ENCODE results near the gene SULT4A1. TPM values are rescaled to one million over a fixed set of nuclear protein-coding genes. Genes with fewer than 3 reads are reported as not detected.

SULT4A1 gene
- total and polyA plus RNA-seq, 2 of the 4 experiments (the other 2 are of a cell fraction), result 1.1 to 5.2 TPM

- Histone ChIP-seq H3K18ac (ENCODE audit: low read depth, low read length) (no peak overlapping the region), H3K36me3 (ENCODE audit: control insufficient read depth, insufficient read depth, low read length) (no peaks in the 10 kb centered on the region), H4K8ac (ENCODE audit: low read depth in 2 of 2, low read length in 2 of 2) (no peak overlapping the region), H4K91ac (ENCODE audit: insufficient read depth, low read depth, low read length) (no peak overlapping the region), H2BK15ac (ENCODE audit: low read depth, low read length) (no peak overlapping the region), H3K23ac (ENCODE audit: low read depth, low read length) (no peak overlapping the region), H3K79me1 (ENCODE audit: low read depth in 1 of 2, low read length in 2 of 2) (no peaks in the 10 kb centered on the region; a peak in 1 of 4 replicates), H2AK5ac (ENCODE audit: low read depth, low read length) (no peak overlapping the region), H3K9me3 (ENCODE audit: control insufficient read depth, insufficient read depth, low read length) (no peaks in the 10 kb centered on the region), H2BK5ac (ENCODE audit: low read depth, low read length, poor library complexity, severe bottlenecking) (no peak overlapping the region), H2BK20ac (ENCODE audit: low read depth, low read length) (no peak overlapping the region), H3K27me3 (ENCODE audit: control insufficient read depth, insufficient read depth, low read length) (peaks cover 1% of the 10 kb centered on the region; the same call in 1 of the 2 replicates), H3K14ac (replicated peaks; ENCODE audit: low read depth, low read length) (no peak overlapping the region), H3K4ac (ENCODE audit: low read depth, low read length) (no peak overlapping the region), H2BK120ac (ENCODE audit: low read depth, low read length) (no peak overlapping the region), H3K4me3 (ENCODE audit: insufficient read depth, low read depth, low read length) (no peak overlapping the region), H3K27ac (ENCODE audit: insufficient read depth, low read length) (no peak overlapping the region), H3K56ac (ENCODE audit: extremely low read depth, insufficient read depth, low read length) (no peak overlapping the region), H4K5ac (ENCODE audit: low read depth, low read length) (no peak overlapping the region), H3K4me1 (ENCODE audit: control insufficient read depth, insufficient read depth, low read length) (peaks cover 5% of the 10 kb centered on the region; the same call in 1 of the 2 replicates), H2AFZ (replicated peaks; ENCODE audit: low read length, poor library complexity) (no peak overlapping the region), H3K9ac (ENCODE audit: low read depth, low read length) (no peak overlapping the region), H3K9me1 (ENCODE audit: insufficient read depth, low read length) (no peaks in the 10 kb centered on the region), H2AK9ac (replicated peaks; ENCODE audit: low read depth, low read length, poor library complexity) (no peak overlapping the region), H3K4me2 (ENCODE audit: low read depth, low read length) (no peak overlapping the region), H4K20me1 (ENCODE audit: insufficient read depth, low read length) (peaks cover 8% of the 10 kb centered on the region)
- in situ Hi-C loops (cut with MboI; ENCODE audit: low sequenced_read_pairs), result no loop called here
- no peak for TF ChIP-seq RAD21 (IDR thresholded peaks at IDR 0.05; ENCODE audit: low read length)
- no peak for TF ChIP-seq SMC3 (IDR thresholded peaks at IDR 0.05; ENCODE audit: low read depth, low read length)
- no peak for TF ChIP-seq RCOR1 (IDR thresholded peaks at IDR 0.05; ENCODE audit: insufficient replicate concordance, low read length)
- TF ChIP-seq FOS (IDR thresholded peaks at IDR 0.05; ENCODE audit: low read depth, low read length), result no peak
- TF ChIP-seq MAFK (IDR thresholded peaks at IDR 0.05; ENCODE audit: low read depth, low read length), result no peak
- TF ChIP-seq RFX5 (IDR thresholded peaks at IDR 0.05; ENCODE audit: low read depth, low read length), result no peak
- no peak for TF ChIP-seq MAZ (IDR thresholded peaks at IDR 0.05; ENCODE audit: borderline replicate concordance, low read depth, low read length)
- TF ChIP-seq ELK1 (IDR thresholded peaks at IDR 0.05; ENCODE audit: borderline replicate concordance, low read depth, low read length), result no peak
- TF ChIP-seq CHD1 (IDR thresholded peaks at IDR 0.05; ENCODE audit: low read depth, low read length), result no peak
- TF ChIP-seq CTCF (conservative IDR thresholded peaks at IDR 0.05; ENCODE audit: low read depth, low read length), result no peak
- TF ChIP-seq NFE2L2 (IDR thresholded peaks at IDR 0.05; ENCODE audit: low read depth, low read length), result no peak
- no peak for TF ChIP-seq BHLHE40 (IDR thresholded peaks at IDR 0.05; ENCODE audit: low read depth, low read length)
- no TSS peak for BruUV-seq (replicated peaks)
- CTCF ChIA-PET, result no interaction called here
- no peak for ATAC-seq (ENCODE audit: low read depth)
- 76% methylated on average over 7 of the region's 11 CpGs; no CpG with 5 or more reads in 1 of the 2 experiments for WGBS, 2 experiments (ENCODE audit: extremely low coverage in 2 of 2, insufficient read length in 1 of 2)
- no peak for DNase-seq
- dilution Hi-C loops (cut with HindIII; ENCODE audit: low sequenced_read_pairs, unreplicated experiment), result no loop called here
- POLR2A ChIA-PET (ENCODE audit: unreplicated experiment), result no interaction called here
- intact Hi-C loops (cut with micrococcal nuclease), result no loop called here
Measured at GRCh38 chr22:43845981-43846380, 16.3 kb downstream of the SULT4A1 start.
